Keratinocyte (primary cell): ENCODE results near the gene MUS81. TPM values are rescaled to one million over a fixed set of nuclear protein-coding genes. Genes with fewer than 3 reads are reported as not detected.

ENCODE experiments used
- DNase-seq: peaks from one replicate; pipeline ENCODE4 v3.0.0-alpha.2; 2011; ENCODE audit warnings: low read depth, missing footprints, low spot score
- FAIRE-seq: peaks from 2 replicates; lab custom pipeline; 2011; peaks lifted over from hg19 to GRCh38; lab: Jason Lieb, UNC
- H2AFZ ChIP-seq: 2 replicates; pipeline ENCODE4 v1.6.0; 2012; ENCODE audit warnings: low read length, control low read depth, inconsistent platforms; ENCODE audit not compliant: control insufficient read depth
- H3K27ac ChIP-seq: 2 replicates; pipeline ENCODE4 v1.5.1; 2011; ENCODE audit warnings: low read length; ENCODE audit not compliant: control insufficient read depth, insufficient read depth
- H3K27me3 ChIP-seq: 3 replicates; pipeline ENCODE4 v1.6.0; 2011; ENCODE audit warnings: low read length; ENCODE audit not compliant: control insufficient read depth, insufficient read depth; ENCODE audit errors: extremely low read depth
- H3K36me3 ChIP-seq, 2 experiments: 2 replicates in 1 of 2; 3 replicates in 1 of 2; pipeline ENCODE4 v1.5.1; 2011; ENCODE audit warnings: low read length in 2 of 2, mild to moderate bottlenecking in 1 of 2; ENCODE audit not compliant: control insufficient read depth in 2 of 2, insufficient read depth in 2 of 2; ENCODE audit errors: extremely low read depth in 1 of 2
- H3K4me1 ChIP-seq: 3 replicates; pipeline ENCODE4 v1.5.1; 2011; ENCODE audit warnings: low read length; ENCODE audit not compliant: control insufficient read depth, insufficient read depth; ENCODE audit errors: extremely low read depth
- H3K4me2 ChIP-seq: 3 replicates; pipeline ENCODE4 v1.6.0; 2011; ENCODE audit warnings: low read depth, low read length; ENCODE audit not compliant: control insufficient read depth, insufficient read depth; ENCODE audit errors: extremely low read depth
- H3K4me3 ChIP-seq, 3 experiments: fragments of 200-600 bp in 1 of 3; sonication (generic) in 1 of 3; 2 replicates in 2 of 3; 3 replicates in 1 of 3; pipeline ENCODE4 v1.5.1; 2011 to 2016; ENCODE audit warnings: low read length in 3 of 3, mild to moderate bottlenecking in 3 of 3, control low read depth in 2 of 3, inconsistent platforms in 1 of 3, low read depth in 1 of 3, mixed read lengths in 1 of 3, mixed run types in 1 of 3, moderate library complexity in 1 of 3; ENCODE audit not compliant: control insufficient read depth in 2 of 3, insufficient read depth in 2 of 3; ENCODE audit errors: extremely low read depth in 1 of 3
- H3K79me2 ChIP-seq: 2 replicates; pipeline ENCODE4 v1.6.0; 2012; ENCODE audit warnings: low read length; ENCODE audit not compliant: control insufficient read depth, insufficient read depth
- H3K9ac ChIP-seq: 3 replicates; pipeline ENCODE4 v1.6.0; 2011; ENCODE audit warnings: low read length; ENCODE audit not compliant: control insufficient read depth, insufficient read depth; ENCODE audit errors: extremely low read depth
- H3K9me1 ChIP-seq: 3 replicates; pipeline ENCODE4 v1.6.0; 2011; ENCODE audit warnings: low read length; ENCODE audit not compliant: control insufficient read depth, insufficient read depth; ENCODE audit errors: extremely low read depth
- H3K9me3 ChIP-seq: 2 replicates; pipeline ENCODE4 v1.5.1; 2012; ENCODE audit warnings: low read depth, low read length; ENCODE audit not compliant: control insufficient read depth
- H4K20me1 ChIP-seq: 3 replicates; pipeline ENCODE4 v1.6.0; 2011; ENCODE audit warnings: low read length; ENCODE audit not compliant: control insufficient read depth, insufficient read depth; ENCODE audit errors: extremely low read depth
- EZH2 ChIP-seq: IDR thresholded peaks from one replicate; pipeline ENCODE4 v1.6.1; 2012; ENCODE audit warnings: inconsistent platforms, mild to moderate bottlenecking, low read length, moderate library complexity
- dilution Hi-C: fragments of 300-500 bp; cut with MboI; formaldehyde crosslinking; loops from one replicate; pipeline ENCODE4 v1.7.0; 2020; ENCODE audit warnings: low sequenced_read_pairs; ENCODE audit not compliant: extremely low pct_ligation_motif_present
- polyA plus RNA-seq, 5 experiments: library from polyadenylated mRNA; depleted of rRNA in 3 of 5; stranded (reverse) in 3 of 5; stranded (forward) in 1 of 5; unstranded in 1 of 5; fragments of >200 nt; gene quantifications; 1 replicate in 1 of 5; 2 replicates in 3 of 5; 3 replicates in 1 of 5; pipeline versions ENCODE4 v1.2.1 to v1.2.3, GENCODE V29; 2011 to 2012; ENCODE audit warnings: missing spikeins in 2 of 5, low read depth in 1 of 5, low replicate concordance in 1 of 5
- TF ChIP-seq, protein P1 (sequence below), 3 experiments: IDR thresholded peaks in 1 of 3; conservative IDR thresholded peaks in 1 of 3; optimal IDR thresholded peaks in 1 of 3; 2 replicates in 2 of 3; 3 replicates in 1 of 3; pipeline versions ENCODE3 to v1.5.1; 2011; ENCODE audit warnings: low read length in 3 of 3, mild to moderate bottlenecking in 3 of 3, moderate library complexity in 2 of 3, control low read depth in 1 of 3, inconsistent platforms in 1 of 3; ENCODE audit not compliant: insufficient read depth in 2 of 3; ENCODE audit errors: extremely low read depth in 1 of 3

Gene MUS81
- polyA plus RNA-seq, 1 donor (not counting 4 experiments of a cell fraction or from before 2014, with no cell fraction given) = 28.0 TPM

DNA sequence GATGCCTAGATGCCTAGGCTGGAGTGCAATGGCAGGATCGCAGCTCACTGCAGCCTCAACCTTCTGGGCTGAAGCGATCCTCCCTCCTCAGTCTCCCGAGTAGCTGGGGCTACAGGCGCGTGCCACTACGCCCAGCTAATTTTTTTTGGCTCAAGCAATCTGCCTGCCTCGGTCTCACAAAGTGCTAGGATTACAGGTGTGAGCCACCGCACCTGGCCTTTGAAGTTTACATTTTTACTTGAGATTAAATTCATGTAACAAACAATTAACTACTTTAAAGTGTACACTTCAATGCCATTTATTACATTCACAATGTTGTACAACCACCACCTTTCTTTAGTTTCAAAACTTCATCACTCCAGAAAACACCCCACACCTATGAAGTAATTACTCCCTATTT, 43.5 kb downstream of the MUS81 start:
- peak overlapping the region; percentile 74 for H3K27ac ChIP-seq
- no peak overlapping the region for H2AFZ ChIP-seq
- no peak overlapping the region for H3K4me3 ChIP-seq
- TF ChIP-seq, protein P1, sequence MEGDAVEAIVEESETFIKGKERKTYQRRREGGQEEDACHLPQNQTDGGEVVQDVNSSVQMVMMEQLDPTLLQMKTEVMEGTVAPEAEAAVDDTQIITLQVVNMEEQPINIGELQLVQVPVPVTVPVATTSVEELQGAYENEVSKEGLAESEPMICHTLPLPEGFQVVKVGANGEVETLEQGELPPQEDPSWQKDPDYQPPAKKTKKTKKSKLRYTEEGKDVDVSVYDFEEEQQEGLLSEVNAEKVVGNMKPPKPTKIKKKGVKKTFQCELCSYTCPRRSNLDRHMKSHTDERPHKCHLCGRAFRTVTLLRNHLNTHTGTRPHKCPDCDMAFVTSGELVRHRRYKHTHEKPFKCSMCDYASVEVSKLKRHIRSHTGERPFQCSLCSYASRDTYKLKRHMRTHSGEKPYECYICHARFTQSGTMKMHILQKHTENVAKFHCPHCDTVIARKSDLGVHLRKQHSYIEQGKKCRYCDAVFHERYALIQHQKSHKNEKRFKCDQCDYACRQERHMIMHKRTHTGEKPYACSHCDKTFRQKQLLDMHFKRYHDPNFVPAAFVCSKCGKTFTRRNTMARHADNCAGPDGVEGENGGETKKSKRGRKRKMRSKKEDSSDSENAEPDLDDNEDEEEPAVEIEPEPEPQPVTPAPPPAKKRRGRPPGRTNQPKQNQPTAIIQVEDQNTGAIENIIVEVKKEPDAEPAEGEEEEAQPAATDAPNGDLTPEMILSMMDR (optimal IDR thresholded peaks at IDR 0.05 in 1 of 3, IDR thresholded peaks at IDR 0.05 in 1 of 3, conservative IDR thresholded peaks at IDR 0.05 in 1 of 3; ENCODE audit: extremely low read depth in 1 of 3, insufficient read depth in 2 of 3, low read length in 3 of 3) = no peak
- no peak for TF ChIP-seq EZH2
- H3K4me2 ChIP-seq = peak overlapping the region; percentile 52
- no peaks in the 10 kb centered on the region for H3K9me3 ChIP-seq
- DNase-seq (no peak), FAIRE-seq (no peak)
- dilution Hi-C loops = no loop called here
- H3K9me1 ChIP-seq = no peaks in the 10 kb centered on the region
- peaks cover 0 to 3% of the 10 kb centered on the region in 2 experiments for H3K36me3 ChIP-seq
- H4K20me1 ChIP-seq = no peaks in the 10 kb centered on the region
- peaks cover 39% of the 10 kb centered on the region for H3K4me1 ChIP-seq
- peak overlapping the region; percentile 64 for H3K9ac ChIP-seq
- H3K27me3 ChIP-seq = no peaks in the 10 kb centered on the region
- peaks cover 22% of the 10 kb centered on the region for H3K79me2 ChIP-seq

GRCh38 chr11:65906602-65907001, 46.4 kb downstream of the MUS81 start:
- Histone ChIP-seq H3K9me1 (no peaks in the 10 kb centered on the region), H4K20me1 (no peaks in the 10 kb centered on the region), H3K27me3 (no peaks in the 10 kb centered on the region), H3K4me1 (peaks cover 36% of the 10 kb centered on the region), H3K79me2 (peaks cover 1% of the 10 kb centered on the region), H3K9ac (no peak overlapping the region), H3K4me2 (no peak overlapping the region), H3K27ac (no peak overlapping the region), H3K9me3 (no peaks in the 10 kb centered on the region), H3K4me3 (no peak overlapping the region), H3K36me3 (no peaks in the 10 kb centered on the region), H2AFZ (no peak overlapping the region)
- DNase-seq = no peak
- dilution Hi-C loops = no loop called here
- TF ChIP-seq, protein P1 (optimal IDR thresholded peaks at IDR 0.05 in 1 of 3, IDR thresholded peaks at IDR 0.05 in 1 of 3, conservative IDR thresholded peaks at IDR 0.05 in 1 of 3; ENCODE audit: extremely low read depth in 1 of 3, insufficient read depth in 2 of 3, low read length in 3 of 3) = no peak
- TF ChIP-seq EZH2 = no peak
- FAIRE-seq = no peak
